Left kidney (tissue), 8 donors: ENCODE data around the gene ATE1. TPM values are rescaled to one million over a fixed set of nuclear protein-coding genes. Genes with fewer than 3 reads are reported as not detected.
"Not testable (repeated sequence)": the region's sequence is repeated elsewhere in the genome, so short reads cannot be mapped to it uniquely, and the experiment has no call there.

Source experiments
- DNase-seq: peaks from one replicate; pipeline ENCODE4 v3.0.0-alpha.2; 2013
- long read RNA-seq, 8 donors: transcript quantifications; one replicate each; lab custom pipeline, GENCODE V29; 2026
- polyA plus RNA-seq: library from polyadenylated mRNA; unstranded; fragments of 120-200 nt; gene quantifications from one replicate; pipeline ENCODE4 v1.2.1, GENCODE V29; 2013; ENCODE audit not compliant: insufficient read length

Gene ATE1
- 38.7 TPM for polyA plus RNA-seq
- long read RNA-seq, donor 1, full-length matches to known transcripts: 10 of 10 reads
- long read RNA-seq, donor 1, partial matches to known transcripts: 0 of 10 reads
- long read RNA-seq, donor 1, other reads (novel, unspliced or antisense): 0 of 10 reads
- long read RNA-seq, donor 2, full-length matches to known transcripts: 9 of 14 reads
- long read RNA-seq, donor 2, partial matches to known transcripts: 5 of 14 reads
- long read RNA-seq, donor 2, other reads (novel, unspliced or antisense): 0 of 14 reads
- long read RNA-seq, donor 3, full-length matches to known transcripts: 1 of 1 reads
- long read RNA-seq, donor 3, partial matches to known transcripts: 0 of 1 reads
- long read RNA-seq, donor 3, other reads (novel, unspliced or antisense): 0 of 1 reads
- long read RNA-seq, donor 4: 0 reads
- long read RNA-seq, donor 5, full-length matches to known transcripts: 3 of 3 reads
- long read RNA-seq, donor 5, partial matches to known transcripts: 0 of 3 reads
- long read RNA-seq, donor 5, other reads (novel, unspliced or antisense): 0 of 3 reads
- long read RNA-seq, donor 6, full-length matches to known transcripts: 3 of 10 reads
- long read RNA-seq, donor 6, partial matches to known transcripts: 7 of 10 reads
- long read RNA-seq, donor 6, other reads (novel, unspliced or antisense): 0 of 10 reads
- long read RNA-seq, donor 7, full-length matches to known transcripts: 8 of 8 reads
- long read RNA-seq, donor 7, partial matches to known transcripts: 0 of 8 reads
- long read RNA-seq, donor 7, other reads (novel, unspliced or antisense): 0 of 8 reads
- long read RNA-seq, donor 8, full-length matches to known transcripts: 1 of 1 reads
- long read RNA-seq, donor 8, partial matches to known transcripts: 0 of 1 reads
- long read RNA-seq, donor 8, other reads (novel, unspliced or antisense): 0 of 1 reads

DNA sequence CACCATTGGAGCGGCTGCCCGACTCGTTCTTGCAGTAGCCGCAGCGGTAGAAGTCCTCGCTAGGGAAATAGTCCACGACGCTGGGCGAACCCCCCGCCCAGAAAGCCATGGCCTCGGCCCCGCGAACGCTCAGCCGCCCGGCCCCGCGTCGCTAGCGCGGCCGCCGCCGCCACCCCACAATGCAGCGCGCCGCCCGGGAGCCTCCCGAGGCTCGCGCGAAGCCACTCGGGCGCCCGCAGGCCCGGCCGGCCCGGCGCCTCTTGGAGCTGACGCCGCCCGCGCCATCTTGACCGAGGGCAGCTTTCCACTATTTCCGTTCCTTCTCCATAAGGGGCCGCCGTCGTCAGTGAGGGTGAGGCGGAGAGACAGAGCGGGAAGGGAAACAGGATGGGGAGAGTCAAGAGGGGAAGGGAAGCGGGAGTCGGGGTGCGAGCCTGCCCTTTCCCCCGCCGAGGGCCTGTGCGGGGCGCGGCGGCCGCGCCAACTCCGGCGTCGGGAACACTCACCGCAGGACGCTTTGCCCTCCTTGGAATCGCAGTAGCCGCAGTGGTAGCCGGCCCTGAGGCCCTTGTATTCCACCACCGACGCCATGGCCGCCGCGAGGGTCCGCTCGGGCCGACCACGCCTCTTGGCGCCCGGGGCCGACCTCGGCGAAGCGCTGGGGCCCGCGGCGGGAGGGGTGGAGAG lies at the start of gene ATE1:
Gene ATE1 (minus strand): TSS at position 191 of the 687 bp plus-strand sequence. CDS start 82 bp downstream, at position 109.
- peak; percentile 94 for DNase-seq

DNA sequence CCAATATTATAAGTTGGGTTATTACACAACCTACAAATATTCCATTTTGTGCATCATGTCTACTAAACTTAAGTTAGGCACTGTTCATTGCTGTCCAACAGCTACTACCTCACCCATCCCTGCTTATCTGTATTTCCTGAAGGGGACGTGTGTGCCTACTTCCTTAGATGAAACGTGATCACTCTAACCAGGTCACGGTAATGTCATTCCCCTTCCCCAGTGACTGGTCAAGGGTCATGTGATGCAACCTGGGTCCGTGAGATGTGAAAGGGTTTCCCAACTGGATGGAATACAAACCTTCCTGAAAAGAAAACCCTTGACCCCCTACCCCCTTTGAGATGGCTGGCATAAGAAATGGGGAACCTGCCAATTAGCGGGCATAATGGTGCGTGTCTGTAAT lies 48.8 kb upstream of the ATE1 start:
- DNase-seq: no peak

- no peak for DNase-seq
Measured at GRCh38 chr10:121975295-121976086, 47.7 kb upstream of the ATE1 start.

- DNase-seq: peak; percentile 79
Measured at GRCh38 chr10:121974535-121975294, 46.9 kb upstream of the ATE1 start, which contains the start of gene NSMCE4A. Gene NSMCE4A, minus strand, starts transcription at chr10:121975217. Its CDS starts 52 bp downstream, at chr10:121975165.

GRCh38 chr10:121974019-121974534 lies 46.2 kb upstream of the ATE1 start:
- no peak for DNase-seq

DNA sequence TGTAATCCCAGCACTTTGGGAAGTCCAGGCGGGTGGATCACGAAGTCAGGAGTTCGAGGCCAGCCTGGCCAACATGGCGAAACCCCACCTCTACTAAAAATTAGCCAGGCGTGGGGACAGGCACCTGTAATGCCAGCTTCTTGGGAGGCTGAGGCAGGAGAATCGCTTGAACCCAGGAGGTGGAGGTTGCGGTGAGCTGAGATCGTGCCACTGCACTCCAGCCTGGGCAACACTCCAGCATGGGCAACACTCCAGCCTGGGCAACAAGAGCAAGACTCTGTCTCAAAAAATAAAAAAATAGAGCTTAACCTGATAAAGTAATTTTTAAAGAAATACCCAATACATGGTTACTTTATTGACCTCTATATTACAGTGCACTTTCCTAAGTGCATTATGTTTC lies 41.3 kb upstream of the ATE1 start:
- not testable (repeated sequence) for DNase-seq

GRCh38 chr10:121965996-121966395 lies 38.2 kb upstream of the ATE1 start:
- DNase-seq: no peak

DNA sequence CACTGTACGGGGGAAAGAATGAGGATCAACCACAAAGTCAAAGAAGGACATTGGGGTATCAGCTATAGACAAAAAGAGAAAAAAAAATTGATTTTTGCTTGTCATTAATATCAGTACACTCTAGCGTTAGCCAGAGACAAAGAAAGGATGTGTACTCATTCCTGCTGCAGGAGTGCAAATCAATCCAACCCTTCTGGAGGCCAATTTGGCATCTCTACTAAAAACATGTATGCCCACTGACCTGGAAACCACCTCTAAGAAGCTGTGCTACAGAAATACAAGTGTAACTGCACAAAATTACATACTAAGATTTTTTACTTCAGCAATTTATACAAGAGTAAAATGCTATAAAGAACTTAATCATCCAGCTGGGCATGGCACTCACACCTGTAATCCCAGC lies 33.6 kb upstream of the ATE1 start:
- DNase-seq: no peak

DNA sequence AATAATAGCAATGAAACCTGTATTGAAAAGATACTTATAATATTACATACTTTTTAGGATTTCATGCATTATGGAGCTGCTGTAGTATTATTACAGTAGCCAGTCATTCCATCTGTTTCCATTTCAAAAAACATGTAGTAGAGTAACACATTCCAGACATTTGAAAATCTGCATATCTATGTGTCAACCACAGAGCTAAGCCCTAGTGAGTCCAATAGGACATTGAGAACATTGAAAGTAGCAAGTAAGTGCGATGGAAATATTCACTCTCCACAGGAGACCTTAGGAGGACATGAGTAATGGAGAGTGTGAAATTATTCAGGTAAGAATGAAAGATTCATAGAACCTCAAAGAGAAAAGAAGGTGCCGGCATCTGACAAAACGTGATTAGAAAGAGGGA lies 31.8 kb upstream of the ATE1 start:
- DNase-seq: no peak

GRCh38 chr10:121956111-121957061 lies 28.6 kb upstream of the ATE1 start:
- DNase-seq: peak; percentile 59

DNA sequence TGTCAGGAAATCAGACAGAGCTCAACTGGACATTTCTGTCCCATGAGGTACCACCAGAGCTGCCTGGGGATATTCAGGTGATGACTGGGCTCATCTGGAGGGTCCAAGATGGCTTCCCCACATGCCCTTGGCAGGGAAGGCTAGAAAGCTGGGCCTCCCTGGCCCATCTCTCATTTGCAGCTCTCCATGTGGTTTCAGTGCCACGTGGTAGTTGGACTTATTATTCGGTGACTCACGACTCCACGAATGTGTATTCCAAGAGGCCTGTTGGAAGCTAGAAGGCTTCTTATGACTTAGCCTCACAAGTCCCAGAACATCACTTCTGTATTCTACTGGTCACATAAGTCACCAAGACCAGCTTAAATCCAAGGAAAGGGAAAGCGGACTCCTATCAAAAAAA lies 24.4 kb upstream of the ATE1 start:
- no peak for DNase-seq

- no peak for DNase-seq
Measured at GRCh38 chr10:121949451-121949850, 21.6 kb upstream of the ATE1 start.

- DNase-seq: no peak
Measured at GRCh38 chr10:121949049-121949448, 21.2 kb upstream of the ATE1 start.

- DNase-seq: no peak
Measured at GRCh38 chr10:121947343-121948330, 19.8 kb upstream of the ATE1 start.

GRCh38 chr10:121942749-121943416 lies 15.1 kb upstream of the ATE1 start:
- DNase-seq: no peak

GRCh38 chr10:121941532-121941931 lies 13.7 kb upstream of the ATE1 start:
- no peak for DNase-seq

DNA sequence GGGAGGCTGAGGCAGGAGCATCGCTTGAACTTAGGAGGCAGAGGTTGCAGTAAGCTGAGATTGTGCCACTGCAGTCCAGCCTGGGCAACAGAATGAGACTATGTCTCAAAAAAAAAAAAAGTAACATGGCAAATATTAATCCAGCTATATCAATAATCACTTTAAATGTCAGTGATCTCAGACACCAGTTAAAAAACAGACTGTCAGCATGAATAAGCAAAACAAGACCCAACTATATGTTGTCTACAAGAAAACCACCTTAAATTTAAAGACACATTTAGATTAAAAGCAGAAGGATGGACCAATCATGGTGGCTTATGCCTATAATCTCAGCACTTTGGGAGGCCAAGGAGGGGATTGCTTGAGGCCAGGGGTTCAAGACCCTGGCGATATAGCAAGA lies 8.5 kb upstream of the ATE1 start:
- no peak for DNase-seq
